Spleen (tissue), 7 donors: ENCODE results near the gene MYH10.

ENCODE experiments used
- POLR2A ChIP-seq, 3 donors: fragments of 450-650 bp; IDR thresholded peaks; one replicate each; pipeline ENCODE4 v1.5.1; 2017; ENCODE audit warnings: antibody characterized with exemption in 3 of 3, mild to moderate bottlenecking in 1 of 3
- POLR2AphosphoS5 ChIP-seq, 3 donors: sonication (generic); formaldehyde crosslinking; IDR thresholded peaks; one replicate each; pipeline ENCODE4 v1.5.1; 2017; ENCODE audit warnings: antibody characterized with exemption in 3 of 3
- TF ChIP-seq, protein P1 (sequence below), 11 experiments: fragments of 200-600 bp in 7 of 11; fragments of 450-650 bp in 4 of 11; sonication (generic) in 4 of 11; IDR thresholded peaks in 8 of 11; conservative IDR thresholded peaks in 3 of 11; 1 replicate in 7 of 11; 2 replicates in 4 of 11; pipeline versions ENCODE4 v1.4.0 to v1.8.0; 2016 to 2021; ENCODE audit warnings: antibody characterized with exemption in 11 of 11, inconsistent platforms in 4 of 11, mild to moderate bottlenecking in 1 of 11
- donor health status: DM: no; HTN: no; CAD: no; lungs with moderate emphysema.
- donor health status: DM: no; HTN: no; CAD: no.
- donor health status: DM: no; HTN: no; CAD: no.

DNA sequence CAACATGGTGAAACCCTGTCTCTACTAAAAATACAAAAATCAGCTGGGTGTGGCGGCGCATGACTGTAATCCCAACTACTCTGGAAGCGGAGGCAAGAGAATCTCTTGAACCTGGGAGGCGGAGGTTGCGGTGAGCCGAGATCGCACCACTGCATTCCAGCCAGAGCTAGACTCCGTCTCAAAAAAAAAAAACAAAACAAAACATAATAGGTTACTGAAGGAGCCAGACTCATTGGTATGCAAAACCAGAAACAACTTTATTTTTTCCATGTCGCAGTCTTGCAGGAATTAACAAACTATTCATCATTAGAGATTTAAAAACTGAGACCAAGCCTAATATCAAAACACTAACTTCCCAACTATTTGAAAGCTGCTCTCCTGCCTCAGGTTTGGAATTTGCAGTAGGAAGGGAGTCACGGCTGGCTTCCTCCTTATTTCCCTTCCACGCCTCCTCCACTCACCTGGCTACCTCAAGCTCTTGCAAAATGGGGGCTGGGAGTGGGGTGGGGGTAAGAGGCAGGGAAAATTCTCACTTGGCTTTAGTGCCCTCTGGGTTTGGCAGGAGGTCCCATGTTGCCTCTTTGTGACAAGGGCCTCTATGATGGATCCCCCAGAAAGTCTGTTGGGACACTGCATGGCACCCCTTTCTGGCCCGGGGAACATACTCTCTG, 34.1 kb upstream of the MYH10 start:
- TF ChIP-seq, protein P1, sequence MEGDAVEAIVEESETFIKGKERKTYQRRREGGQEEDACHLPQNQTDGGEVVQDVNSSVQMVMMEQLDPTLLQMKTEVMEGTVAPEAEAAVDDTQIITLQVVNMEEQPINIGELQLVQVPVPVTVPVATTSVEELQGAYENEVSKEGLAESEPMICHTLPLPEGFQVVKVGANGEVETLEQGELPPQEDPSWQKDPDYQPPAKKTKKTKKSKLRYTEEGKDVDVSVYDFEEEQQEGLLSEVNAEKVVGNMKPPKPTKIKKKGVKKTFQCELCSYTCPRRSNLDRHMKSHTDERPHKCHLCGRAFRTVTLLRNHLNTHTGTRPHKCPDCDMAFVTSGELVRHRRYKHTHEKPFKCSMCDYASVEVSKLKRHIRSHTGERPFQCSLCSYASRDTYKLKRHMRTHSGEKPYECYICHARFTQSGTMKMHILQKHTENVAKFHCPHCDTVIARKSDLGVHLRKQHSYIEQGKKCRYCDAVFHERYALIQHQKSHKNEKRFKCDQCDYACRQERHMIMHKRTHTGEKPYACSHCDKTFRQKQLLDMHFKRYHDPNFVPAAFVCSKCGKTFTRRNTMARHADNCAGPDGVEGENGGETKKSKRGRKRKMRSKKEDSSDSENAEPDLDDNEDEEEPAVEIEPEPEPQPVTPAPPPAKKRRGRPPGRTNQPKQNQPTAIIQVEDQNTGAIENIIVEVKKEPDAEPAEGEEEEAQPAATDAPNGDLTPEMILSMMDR (IDR thresholded peaks at IDR 0.05 in 8 of 11, conservative IDR thresholded peaks at IDR 0.05 in 3 of 11), result no peak
- TF ChIP-seq POLR2A (IDR thresholded peaks at IDR 0.05), result no peak
- no peak for TF ChIP-seq POLR2AphosphoS5 (IDR thresholded peaks at IDR 0.05)
